Stimulated activated CD4-positive, alpha-beta T cell treated with anti-CD3 and anti-CD28 coated beads, Interleukin-2, amount 100 ng/mL, for 4 hours (primary cell): Measurements from ENCODE around the gene HK2.
A peak's percentile ranks its signal among the peaks of the same experiment; 100 is the strongest.
"Not testable (repeated sequence)": the region's sequence is repeated elsewhere in the genome, so short reads cannot be mapped to it uniquely, and the experiment has no call there.

Experiments
- DNase-seq: peaks from one replicate; pipeline ENCODE4 v3.0.0-alpha.2; 2020; ENCODE audit warnings: low read depth

HK2 gene

DNA sequence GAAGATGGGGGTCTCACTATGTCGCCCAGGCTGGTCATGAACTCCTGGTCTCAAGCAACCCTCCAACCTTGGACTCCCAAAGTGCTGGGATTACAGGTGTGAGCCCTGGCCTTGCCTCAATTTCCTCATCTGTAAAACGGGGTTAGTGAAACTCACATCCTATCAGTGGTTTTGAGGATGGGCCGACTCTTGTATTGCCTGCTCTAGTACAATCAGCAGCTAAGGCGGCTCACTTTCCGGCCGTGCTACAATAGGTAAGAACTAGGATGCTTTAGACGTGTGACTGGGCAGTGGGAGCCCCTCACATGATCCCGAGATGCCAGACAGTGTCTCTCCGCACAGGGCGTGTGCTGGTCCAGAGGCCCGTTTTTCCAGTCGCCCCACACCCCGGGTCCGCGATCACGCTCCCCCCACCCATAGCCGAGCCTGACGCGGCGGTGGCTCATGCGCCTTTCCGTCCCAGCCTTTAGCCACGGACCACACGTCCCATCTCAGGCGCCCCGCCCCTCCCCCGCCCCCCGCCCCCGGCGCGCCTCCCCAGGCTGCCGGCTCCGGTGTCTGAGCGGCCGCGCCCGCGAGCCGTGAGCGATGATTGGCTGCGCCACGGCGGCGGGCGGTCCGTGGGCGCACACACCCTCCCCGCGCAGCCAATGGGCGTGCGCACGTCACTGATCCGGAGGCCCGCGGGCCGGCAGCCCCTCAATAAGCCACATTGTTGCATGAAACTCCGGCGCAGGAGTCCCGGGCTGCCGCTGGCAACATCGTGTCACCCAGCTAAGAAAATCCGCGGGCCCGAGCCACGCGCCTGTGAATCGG is at the start of gene HK2:
HK2 (plus strand) TSS at position 710 of the 816 bp plus-strand sequence. CDS start 454 bp downstream, outside the sequence.
- peak; percentile 81 for DNase-seq

DNA sequence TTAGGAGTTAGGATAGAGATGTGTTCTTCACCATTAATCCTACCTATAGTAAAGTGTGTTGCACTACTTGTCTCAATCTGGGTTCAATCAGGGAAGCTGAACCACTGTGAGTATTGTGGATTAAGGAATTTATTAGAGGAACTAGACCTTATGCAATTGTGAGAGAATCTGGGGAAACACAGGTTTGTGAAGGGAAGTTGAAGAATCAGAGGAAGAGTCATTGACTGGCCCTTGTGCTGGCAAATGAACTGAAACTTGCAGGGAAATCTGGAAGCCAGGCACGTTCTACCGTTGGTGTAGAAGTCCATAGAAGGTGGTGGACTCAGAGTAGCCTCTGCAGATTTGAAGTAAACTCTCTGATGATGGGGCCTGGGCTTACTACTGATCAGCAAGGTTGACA is 44.7 kb upstream of the HK2 start:
- no peak for DNase-seq

DNA sequence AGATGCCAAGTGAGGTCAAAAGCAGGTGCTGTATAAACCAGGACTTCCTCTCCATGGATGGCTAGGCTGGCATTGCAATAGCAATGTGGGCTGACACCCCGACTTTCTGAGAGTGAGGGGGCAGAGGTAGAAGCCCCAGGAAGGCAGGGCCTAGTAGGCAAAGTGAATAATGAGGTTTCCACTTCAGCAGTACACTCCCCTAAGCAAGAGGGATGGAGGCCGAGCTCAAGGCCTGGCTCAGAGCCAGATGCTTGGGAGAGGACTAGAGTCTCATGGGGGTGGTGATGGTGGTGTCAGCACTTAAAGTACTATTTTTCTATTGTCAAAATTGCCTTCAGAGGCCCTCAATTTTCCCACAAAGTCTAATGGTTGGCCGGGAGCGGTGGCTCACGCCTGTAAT is 41.6 kb upstream of the HK2 start:
- DNase-seq = no peak

DNA sequence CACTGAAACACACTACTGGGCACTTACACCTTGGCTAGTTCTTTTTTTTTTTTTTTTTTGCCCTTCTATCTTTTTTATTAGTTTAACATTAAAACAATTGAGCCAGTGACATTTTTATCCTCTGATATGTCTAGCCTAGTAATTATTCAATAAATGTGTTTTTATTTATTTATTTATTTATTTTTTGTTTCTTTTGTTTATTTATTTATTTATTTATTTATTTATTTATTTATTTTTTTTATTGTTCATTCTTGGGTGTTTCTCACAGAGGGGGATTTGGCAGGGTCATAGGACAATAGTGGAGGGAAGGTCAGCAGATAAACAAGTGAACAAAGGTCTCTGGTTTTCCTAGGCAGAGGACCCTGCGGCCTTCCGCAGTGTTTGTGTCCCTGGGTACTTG is 39.0 kb upstream of the HK2 start:
- DNase-seq = not testable (repeated sequence)

DNA sequence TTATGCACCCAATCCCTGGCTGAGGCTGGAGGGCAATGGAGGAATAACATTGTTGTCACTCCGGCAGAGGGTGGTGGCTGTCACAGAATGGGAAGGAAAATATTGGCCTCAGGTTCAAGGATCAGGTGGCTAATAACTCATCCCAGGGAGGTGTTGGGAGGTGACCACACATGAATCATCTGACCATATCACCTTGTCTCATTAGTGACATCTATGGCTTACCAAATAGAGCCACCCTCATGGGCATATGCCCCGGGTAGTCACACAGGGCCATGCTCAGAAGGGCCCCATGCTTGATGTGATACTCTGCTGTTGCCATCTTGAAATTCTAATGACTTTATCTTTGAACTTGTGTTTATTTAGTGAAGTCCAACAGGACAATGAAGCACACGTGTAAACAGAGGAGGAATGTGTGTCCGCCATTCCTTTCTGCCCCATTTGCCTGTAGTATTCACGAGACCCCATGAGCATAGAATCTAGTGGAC is 27.5 kb upstream of the HK2 start:
- no peak for DNase-seq

DNA sequence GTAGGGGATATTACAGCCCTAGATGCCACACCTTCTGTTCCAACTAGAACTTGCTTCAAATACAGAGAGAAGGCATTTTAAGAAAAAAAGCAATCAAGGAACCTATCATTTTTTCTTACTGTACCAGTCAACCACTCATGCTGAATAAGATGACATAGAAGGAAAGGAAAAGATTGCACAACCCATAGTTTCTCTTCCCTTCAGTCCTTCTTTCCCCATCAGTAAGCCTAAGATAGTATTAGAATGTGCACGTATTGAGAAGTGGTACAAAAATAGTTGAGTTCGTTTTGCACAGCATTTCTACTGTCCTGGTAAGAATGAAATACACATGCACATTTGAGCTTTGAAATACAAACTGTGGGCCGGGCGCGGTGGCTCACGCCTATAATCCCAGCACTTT is 27.0 kb upstream of the HK2 start:
- no peak for DNase-seq

DNA sequence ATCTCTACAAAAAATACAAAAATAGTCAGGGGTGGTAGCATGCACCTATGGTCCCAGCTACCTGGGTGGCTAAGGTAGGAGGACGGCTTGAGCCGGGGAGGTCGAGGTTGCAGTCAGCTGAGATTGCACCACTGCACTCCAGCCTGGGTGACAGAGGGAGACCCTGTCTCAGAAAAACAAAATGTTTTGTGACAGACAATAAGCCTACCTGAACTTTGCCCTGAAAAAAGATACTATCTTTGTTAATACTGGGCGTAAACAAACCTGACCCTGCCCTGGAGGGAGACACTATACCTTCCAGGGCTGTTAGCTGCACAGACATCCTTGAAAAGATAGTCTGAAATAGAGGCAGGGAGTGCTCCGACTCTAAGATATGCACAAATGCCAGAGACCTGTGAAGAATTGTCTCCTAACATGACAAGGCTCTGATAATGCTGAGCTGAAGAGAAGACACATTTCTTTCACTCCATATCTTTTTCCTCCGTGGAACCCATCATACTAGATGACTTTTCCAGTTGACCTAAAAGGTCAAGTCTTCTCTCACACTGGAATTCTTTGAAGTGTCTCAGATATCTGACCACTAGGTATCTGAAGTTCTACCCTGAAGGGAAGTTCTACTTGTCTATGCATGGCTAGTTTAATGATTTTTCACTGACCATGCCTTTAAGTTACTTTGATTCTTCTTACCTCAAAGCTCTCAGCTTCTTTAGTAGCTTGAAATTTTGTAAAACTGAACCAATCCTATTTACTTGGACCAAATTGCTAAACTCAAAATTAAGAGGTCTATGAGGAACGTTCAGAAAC is 20.9 kb upstream of the HK2 start:
- DNase-seq = no peak

DNA sequence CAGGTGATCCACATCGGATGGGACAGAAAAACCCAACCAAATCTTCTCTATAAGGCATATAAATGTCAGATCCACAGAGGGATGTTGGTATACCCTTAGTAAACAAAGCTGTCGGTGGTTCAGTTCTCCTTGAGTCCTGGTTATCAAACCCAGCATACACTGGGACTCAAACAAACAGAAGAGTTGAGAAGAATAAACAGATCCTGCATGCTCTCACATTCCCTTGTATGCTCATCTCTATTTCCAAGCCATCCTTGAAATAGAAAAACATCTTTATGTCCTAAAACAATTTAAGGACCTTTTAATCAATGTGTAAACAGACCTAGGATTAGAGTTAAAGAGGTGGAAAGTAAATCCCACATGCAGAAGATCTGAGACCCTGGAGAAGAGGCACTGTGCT is 19.8 kb upstream of the HK2 start:
- no peak for DNase-seq

DNA sequence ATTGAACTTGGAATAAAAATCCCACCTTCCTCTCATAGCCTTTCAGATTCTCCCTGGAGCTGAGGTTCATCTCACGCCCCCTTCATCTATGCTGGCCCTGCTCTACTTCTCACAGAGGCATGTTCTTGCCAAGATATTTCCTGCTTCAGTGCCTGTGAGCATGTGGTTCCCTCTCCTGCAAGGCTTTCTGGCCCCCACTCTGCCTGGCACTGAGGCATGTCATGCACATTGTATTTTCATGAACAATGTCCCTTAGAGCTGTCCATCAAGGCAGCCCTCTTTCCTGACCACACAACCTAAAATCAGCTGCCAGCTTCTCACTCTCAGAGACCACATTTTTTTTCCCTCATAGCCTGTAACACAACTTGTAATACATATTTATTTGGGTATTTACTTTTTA is 18.0 kb upstream of the HK2 start:
- no peak for DNase-seq

DNA sequence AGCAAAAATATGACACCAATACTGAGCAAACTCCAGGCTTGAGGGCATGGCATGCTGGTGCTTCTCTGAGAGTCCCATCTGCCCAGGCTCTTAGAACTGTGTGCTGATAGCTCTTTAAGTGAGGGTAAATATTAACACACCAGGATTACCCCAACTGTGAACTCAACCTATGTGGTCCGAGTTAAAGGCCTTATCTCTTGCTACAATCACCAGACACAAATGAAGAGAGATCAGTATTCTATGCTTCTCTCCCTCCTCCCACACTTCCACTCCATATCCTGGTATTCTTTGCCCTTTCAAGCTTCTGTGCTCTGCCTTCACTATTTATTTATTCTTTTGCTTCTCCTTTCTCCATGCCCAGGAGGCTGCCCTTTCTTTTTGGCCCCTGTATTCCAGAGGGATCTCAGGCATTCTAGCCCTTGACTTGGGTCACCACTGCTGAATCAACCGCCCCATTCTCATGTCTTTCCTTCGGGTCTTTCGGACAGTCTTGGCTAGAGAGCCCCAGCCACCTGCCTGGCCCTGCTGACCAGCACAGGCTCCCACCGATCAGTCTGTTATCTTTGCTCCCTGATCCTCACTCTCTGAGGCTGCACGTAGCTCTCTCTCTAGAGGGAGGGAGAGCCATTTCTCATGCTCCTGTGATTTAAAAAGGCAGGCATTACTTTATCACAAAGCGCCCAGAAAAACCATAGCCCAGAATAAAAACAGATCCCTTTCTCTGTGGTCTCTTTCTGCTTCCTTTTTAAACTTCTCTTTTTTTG is 17.2 kb upstream of the HK2 start:
- no peak for DNase-seq

DNA sequence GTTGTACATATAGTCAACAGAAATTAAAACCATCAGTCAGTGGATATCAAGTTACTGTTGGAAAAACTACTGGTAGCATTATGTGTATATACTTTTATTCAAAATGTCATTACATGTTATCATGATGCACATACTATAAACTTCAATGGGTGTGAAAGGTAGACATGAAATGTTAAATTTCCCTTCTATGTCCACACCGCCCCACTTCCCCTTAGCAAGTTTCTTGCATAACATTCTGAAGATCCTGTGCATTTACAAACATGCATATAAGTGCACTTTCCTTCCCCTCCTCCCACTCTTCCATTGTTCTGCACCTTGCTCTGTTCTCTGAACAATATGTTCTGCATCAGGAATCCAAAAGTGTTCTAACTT is 16.6 kb upstream of the HK2 start:
- DNase-seq = no peak

DNA sequence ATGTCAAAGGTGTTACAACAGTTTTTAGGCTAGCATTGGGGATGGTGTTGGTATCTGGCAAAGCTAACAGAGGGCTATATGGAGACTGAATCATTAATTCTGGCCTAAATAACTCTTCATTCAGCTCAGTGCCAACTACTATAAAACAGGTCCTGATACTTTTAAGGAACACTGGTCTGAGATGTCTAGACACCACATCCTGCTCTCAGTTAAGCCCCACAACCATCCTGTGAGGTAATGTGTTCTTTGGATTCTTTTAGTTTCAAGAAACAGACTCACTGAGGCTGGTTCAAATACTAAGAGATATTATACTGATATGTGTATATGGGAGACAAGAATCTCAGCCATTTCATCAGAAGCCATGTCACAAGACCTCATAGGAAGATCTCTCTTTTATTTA is 14.2 kb upstream of the HK2 start:
- no peak for DNase-seq

DNA sequence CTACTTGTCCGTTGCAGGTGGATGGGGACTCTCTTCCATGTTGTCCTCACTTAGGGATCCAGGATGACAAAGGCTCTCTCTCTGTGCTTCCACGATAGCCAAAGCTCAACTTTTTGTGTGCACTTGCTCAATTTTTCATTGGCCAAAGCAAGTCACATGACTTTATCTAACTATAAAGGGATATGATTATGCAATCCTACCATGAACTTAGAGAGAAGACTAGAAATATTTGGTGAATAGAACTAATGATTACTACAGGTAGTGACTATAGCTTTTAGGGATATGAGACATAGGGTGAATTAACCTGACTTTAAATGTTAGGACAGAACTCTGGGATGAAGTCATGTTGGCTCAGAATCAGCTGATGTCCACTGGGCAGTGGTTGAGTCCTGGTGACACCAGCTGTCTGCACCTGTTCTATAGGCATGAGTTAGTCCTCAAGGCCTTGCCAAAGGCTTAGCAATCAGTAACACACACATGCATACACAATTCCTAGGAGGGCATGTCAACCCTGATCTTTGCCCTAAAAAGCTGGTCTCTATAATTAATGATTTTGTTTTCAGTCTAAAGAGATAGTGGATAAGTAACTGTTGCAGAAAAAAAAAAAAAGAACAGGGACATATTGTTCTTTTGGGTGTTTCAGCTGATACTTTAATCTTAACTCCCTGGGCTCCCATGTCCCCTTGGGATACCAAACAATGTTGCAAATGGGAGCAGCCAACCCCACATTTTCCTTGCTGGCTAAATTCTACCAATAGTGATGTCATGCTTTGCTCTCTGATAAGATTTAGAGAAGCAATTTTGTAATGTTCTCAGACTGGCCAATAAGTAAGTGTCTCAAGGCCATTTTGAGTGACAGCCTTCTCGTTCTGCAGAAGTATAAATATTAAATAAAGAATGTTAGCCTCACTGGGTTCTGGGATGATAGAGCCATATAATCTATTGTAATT is 12.5 kb upstream of the HK2 start:
- no peak for DNase-seq

DNA sequence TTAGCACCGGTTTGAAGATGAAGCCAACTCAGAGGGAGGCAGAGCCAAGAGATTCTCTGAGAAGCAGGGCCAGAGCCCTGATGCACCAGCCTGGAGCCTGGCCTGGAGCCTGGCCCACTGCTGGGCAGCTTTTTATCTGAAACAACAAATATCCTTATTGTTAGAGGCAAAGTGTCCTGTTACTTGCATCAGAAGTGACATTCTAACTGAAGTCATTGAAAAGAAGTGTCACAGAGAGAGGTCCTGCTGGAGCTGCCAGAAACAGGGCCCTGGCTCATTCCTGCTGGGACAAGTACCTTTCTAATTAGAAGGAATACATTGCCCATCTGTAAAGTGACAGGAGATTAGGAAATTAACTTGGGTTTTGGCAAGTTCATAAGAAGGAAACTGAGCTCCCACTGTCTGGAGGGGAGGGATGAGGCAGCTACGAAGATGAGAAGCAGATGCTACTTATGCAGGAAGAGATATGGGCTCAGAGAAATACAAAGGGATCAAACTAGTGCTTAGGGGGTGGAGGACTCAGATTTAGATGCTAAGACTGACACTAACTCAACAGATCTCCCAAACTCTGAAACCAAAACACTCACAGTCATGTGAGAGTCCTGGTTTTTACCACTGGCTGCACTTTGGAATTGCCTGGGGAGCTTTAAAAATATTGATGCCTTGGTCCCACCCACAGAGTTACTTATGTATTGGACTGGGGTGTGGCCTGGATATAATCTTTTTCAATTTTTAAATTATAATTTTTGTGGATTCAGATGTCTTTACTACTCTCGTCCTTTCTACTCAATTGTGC is 11.0 kb upstream of the HK2 start:
- DNase-seq = no peak

DNA sequence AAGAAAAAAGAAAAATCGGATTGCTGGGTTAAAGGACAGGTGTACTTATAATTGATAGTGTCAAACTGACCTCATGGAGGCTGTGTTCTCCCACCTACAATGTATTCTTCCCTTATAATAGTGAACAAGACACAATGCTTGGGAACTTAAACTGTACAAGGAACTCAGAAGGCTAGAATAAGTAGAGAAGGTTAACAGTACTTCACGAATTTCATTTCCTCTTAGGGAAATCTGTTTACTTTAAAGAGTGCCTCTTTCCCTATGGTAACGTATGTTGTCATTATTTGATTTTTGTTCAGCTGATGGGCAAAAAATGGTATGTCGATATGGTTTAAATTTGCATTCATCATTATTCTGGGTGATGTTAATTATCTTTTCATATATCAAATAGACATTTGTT is 9.2 kb upstream of the HK2 start:
- DNase-seq = no peak

DNA sequence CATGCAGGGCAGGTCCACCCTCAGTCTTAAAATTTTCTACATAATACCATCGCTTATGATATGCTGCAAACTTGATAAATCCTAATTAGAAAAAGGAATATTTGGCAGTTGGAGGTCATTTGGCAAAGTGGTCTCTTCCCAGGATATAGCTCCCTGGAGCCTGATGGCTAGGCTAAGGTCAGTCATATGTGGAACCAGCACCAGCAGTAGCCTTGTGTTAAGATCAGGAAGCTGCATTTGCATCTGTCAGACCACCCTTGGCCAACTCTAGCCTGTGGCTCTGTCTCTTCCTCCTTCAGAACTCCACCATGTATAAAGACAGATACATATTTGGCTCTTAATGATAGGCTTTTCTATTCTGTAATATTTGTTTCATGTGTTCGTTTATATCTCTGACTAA is 5.4 kb upstream of the HK2 start:
- DNase-seq = no peak

DNA sequence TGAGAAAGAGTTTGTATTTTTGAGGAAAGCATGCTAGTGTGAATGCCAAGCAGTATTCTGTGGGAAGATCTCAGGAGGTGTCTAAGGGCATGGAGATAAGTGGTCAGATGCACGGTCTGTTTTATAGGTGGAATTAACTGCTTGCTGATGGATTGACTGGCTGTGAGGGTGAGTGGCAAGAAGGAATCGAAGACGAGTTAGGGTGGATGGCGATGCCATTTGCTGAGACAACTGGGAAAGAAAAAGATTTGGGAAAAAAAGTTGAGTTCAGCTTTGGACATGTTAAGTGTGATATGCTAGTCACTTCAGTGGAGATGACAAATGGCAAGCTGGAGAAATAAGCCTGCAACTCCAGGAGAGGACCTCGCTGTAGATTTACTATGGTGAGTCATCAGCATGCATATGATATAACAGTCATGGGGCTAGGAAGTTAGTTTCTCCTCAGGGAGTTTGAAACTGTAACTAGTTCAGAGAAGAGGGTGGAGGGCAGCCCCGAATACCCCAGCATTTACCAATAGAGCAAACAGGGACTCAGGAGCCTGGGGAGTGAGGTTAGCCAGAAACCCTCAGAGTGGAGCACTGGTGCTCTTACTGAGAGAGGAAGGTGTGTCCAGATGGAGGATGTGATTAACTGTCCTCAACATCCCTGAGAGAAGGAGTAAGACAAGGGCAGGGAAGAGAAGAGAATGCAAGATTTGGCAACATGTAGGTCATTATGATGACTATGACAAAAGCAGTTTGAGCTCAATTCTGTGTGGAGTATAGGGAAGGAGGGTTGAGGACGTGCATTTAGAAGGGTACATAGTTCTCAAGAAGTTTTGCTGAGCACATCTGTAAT is 2.0 kb upstream of the HK2 start:
- DNase-seq = no peak

DNA sequence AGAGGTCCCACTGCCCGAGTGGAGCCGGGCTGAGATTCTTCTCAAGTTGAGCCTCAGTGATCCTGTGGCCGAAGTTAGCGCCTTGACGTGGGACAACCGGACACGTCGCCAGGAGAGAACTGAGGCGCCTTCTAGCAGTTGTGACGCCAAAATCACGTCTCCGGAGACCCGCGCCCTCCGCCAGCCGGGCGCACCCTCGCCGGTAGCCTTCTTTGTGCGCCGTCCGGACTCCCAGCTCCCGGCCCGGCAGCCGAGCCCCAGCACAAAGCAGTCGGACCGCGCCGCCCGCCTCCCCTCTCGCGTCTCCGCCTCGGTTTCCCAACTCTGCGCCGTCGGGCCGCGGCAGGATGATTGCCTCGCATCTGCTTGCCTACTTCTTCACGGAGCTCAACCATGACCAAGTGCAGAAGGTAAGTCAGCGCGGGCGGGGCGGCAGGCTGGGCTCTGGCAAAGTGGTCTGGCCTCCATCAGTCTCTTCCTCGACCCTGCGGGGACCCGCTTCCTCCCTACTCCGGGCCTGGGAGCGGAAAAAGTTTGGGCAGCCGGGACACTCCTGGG is 386 bp downstream of the HK2 start:
- DNase-seq = peak; percentile 18
